ENCODE results near the gene PALLD.

Gene PALLD

DNA sequence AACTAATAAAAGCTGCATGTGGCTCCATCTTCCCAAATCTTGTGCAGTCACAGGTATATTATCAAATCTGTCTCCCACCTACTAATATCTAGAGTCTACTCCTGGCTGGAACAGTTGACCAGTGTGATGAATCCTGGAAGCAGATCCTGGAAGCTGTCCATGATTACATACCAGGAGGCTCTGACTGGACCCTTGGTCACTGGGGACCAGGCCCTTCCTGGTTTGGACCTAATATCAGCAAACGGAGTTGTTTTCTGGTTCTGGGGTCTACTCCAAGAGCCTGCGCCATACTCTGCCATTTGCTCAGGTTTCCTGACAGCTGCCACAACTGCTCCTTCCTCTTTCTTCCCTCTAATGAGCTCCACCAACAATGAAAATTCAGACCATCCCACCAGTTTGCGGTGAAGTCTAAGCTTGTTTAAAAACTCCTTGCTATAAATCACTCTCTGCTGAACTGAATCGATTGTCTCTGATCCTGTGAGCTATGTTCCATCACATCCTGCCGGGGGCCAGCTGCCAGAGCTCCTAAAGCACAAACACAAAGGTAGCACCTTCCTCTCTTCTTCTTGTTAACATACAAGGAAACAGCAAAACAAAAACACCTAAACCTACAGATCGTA, 114.2 kb downstream of the PALLD start:
- Histone ChIP-seq H3K36me3 (ENCODE audit: insufficient read depth, low read length) (no peaks in the 10 kb centered on the region), H3K4me2 (ENCODE audit: insufficient read depth, low read length) (no peak overlapping the region), H4K20me1 (ENCODE audit: insufficient read depth, low read length) (no peaks in the 10 kb centered on the region), H3K4me1 (ENCODE audit: insufficient read depth, low read length) (no peaks in the 10 kb centered on the region), H3K4me3 (ENCODE audit: low read depth in 1 of 2, low read length in 2 of 2) (no peak overlapping the region), H3K9ac (ENCODE audit: low read depth, low read length) (no peak overlapping the region), H3K79me2 (ENCODE audit: insufficient read depth, low read length) (no peaks in the 10 kb centered on the region), H2AFZ (ENCODE audit: low read depth, low read length) (no peak overlapping the region), H3K27me3 (ENCODE audit: insufficient read depth, low read length, poor library complexity) (no peaks in the 10 kb centered on the region), H3K27ac (ENCODE audit: low read length) (no peak overlapping the region), H3K9me3 (ENCODE audit: insufficient read depth, low read length, severe bottlenecking) (no peaks in the 10 kb centered on the region)
- TF ChIP-seq, protein P1, sequence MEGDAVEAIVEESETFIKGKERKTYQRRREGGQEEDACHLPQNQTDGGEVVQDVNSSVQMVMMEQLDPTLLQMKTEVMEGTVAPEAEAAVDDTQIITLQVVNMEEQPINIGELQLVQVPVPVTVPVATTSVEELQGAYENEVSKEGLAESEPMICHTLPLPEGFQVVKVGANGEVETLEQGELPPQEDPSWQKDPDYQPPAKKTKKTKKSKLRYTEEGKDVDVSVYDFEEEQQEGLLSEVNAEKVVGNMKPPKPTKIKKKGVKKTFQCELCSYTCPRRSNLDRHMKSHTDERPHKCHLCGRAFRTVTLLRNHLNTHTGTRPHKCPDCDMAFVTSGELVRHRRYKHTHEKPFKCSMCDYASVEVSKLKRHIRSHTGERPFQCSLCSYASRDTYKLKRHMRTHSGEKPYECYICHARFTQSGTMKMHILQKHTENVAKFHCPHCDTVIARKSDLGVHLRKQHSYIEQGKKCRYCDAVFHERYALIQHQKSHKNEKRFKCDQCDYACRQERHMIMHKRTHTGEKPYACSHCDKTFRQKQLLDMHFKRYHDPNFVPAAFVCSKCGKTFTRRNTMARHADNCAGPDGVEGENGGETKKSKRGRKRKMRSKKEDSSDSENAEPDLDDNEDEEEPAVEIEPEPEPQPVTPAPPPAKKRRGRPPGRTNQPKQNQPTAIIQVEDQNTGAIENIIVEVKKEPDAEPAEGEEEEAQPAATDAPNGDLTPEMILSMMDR (IDR thresholded peaks at IDR 0.05; ENCODE audit: borderline replicate concordance, extremely low read depth, low read length, poor library complexity, severe bottlenecking) = no peak
- TF ChIP-seq EZH2 (IDR thresholded peaks at IDR 0.05; ENCODE audit: borderline replicate concordance, low read depth, low read length, severe bottlenecking) = no peak
- ATAC-seq (ENCODE audit: insufficient read depth, low read depth) (no peak), DNase-seq (no peak)

DNA sequence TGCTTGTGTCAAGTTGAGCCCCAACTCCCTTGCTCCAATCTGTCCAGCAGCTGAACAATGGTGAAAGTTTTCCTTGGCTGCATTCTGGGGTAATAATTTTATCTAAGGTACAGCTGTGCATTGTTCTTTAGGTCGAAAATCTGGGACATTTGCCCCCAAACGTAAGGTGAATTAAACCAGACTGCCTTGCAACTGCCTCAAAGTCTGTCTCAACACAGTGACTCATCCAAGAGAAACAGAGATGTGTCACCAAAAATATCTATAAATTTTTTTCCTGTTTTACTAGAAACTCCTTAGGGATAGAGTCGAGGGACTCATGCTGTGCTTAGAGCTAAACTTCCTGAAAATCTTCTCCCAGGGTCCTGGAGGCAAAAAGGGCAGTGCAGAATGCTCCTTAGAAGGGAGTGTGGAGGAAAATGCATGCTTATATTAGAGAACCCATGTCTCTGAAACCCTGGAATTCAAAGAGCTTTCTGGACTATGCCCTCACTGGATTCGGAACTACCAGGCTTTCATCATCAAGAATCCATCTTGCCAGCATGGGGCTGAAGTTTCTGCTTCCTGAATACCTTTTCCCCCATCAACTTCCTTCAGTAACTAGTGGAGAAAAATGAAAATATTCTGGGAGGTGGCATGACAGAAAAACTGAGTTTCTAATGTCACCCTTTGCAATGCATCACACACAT, 115.7 kb downstream of the PALLD start:
- no peak for DNase-seq

DNA sequence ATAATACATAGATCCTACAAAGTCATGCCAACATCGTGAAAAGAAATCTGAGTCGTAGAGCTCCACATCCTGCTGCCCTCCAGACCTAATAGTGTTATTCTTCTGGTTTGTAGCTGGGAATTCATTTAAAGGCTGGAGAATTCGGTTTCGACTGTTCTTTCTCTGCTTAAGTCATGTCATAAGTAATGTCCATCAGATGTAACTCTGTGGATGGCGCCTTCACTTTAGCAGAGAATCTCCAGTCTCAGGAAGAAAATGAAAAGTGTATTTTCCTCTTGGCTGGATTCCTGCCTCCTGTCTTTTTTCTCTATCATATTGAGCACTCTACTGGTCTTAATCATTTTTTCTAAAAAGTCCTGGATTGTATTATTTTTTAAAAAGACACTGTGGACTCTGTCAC, 117.0 kb downstream of the PALLD start:
- H3K4me1 ChIP-seq (ENCODE audit: insufficient read depth, low read length) = no peaks in the 10 kb centered on the region
- no peak overlapping the region for H3K27ac ChIP-seq (ENCODE audit: low read length)
- H2AFZ ChIP-seq (ENCODE audit: low read depth, low read length) = no peak overlapping the region
- no peak for ATAC-seq (ENCODE audit: insufficient read depth, low read depth)
- H3K9me3 ChIP-seq (ENCODE audit: insufficient read depth, low read length, severe bottlenecking) = no peaks in the 10 kb centered on the region
- H3K4me3 ChIP-seq (ENCODE audit: low read depth in 1 of 2, low read length in 2 of 2) = no peak overlapping the region
- no peaks in the 10 kb centered on the region for H4K20me1 ChIP-seq (ENCODE audit: insufficient read depth, low read length)
- no peak for DNase-seq
- H3K4me2 ChIP-seq (ENCODE audit: insufficient read depth, low read length) = no peak overlapping the region
- TF ChIP-seq, protein P1 (IDR thresholded peaks at IDR 0.05; ENCODE audit: borderline replicate concordance, extremely low read depth, low read length, poor library complexity, severe bottlenecking) = no peak
- TF ChIP-seq EZH2 (IDR thresholded peaks at IDR 0.05; ENCODE audit: borderline replicate concordance, low read depth, low read length, severe bottlenecking) = no peak
- H3K79me2 ChIP-seq (ENCODE audit: insufficient read depth, low read length) = no peaks in the 10 kb centered on the region
- H3K27me3 ChIP-seq (ENCODE audit: insufficient read depth, low read length, poor library complexity) = no peaks in the 10 kb centered on the region
- no peaks in the 10 kb centered on the region for H3K36me3 ChIP-seq (ENCODE audit: insufficient read depth, low read length)
- no peak overlapping the region for H3K9ac ChIP-seq (ENCODE audit: low read depth, low read length)

More for the DNA sequence above, 115.7 kb downstream of the PALLD start:
- Histone ChIP-seq H4K20me1 (ENCODE audit: insufficient read depth, low read length) (no peaks in the 10 kb centered on the region), H3K79me2 (ENCODE audit: insufficient read depth, low read length) (no peaks in the 10 kb centered on the region), H3K4me2 (ENCODE audit: insufficient read depth, low read length) (no peak overlapping the region), H2AFZ (ENCODE audit: low read depth, low read length) (no peak overlapping the region), H3K9ac (ENCODE audit: low read depth, low read length) (no peak overlapping the region), H3K27ac (ENCODE audit: low read length) (no peak overlapping the region), H3K4me1 (ENCODE audit: insufficient read depth, low read length) (no peaks in the 10 kb centered on the region), H3K27me3 (ENCODE audit: insufficient read depth, low read length, poor library complexity) (no peaks in the 10 kb centered on the region), H3K4me3 (ENCODE audit: low read depth in 1 of 2, low read length in 2 of 2) (no peak overlapping the region), H3K9me3 (ENCODE audit: insufficient read depth, low read length, severe bottlenecking) (no peaks in the 10 kb centered on the region), H3K36me3 (ENCODE audit: insufficient read depth, low read length) (no peaks in the 10 kb centered on the region)
- TF ChIP-seq EZH2 (IDR thresholded peaks at IDR 0.05; ENCODE audit: borderline replicate concordance, low read depth, low read length, severe bottlenecking) = no peak
- TF ChIP-seq, protein P1 (IDR thresholded peaks at IDR 0.05; ENCODE audit: borderline replicate concordance, extremely low read depth, low read length, poor library complexity, severe bottlenecking) = no peak
- ATAC-seq (ENCODE audit: insufficient read depth, low read depth) = no peak
